Tibial nerve (tissue), 4 donors: ENCODE results near the gene AMIGO3. TPM values are rescaled to one million over a fixed set of nuclear protein-coding genes. Genes with fewer than 3 reads are reported as not detected.
"Not testable (repeated sequence)": the region's sequence is repeated elsewhere in the genome, so short reads cannot be mapped to it uniquely, and the experiment has no call there.

ENCODE experiments used
- DNase-seq, 2 donors: peaks; one replicate each; pipeline ENCODE4 v3.0.0-alpha.2; 2019; ENCODE audit warnings: low spot score in 2 of 2
- H3K27ac ChIP-seq, 4 donors: fragments of 200-600 bp; sonication (generic) in 3 of 4; one replicate each; pipeline ENCODE4 v1.5.1; 2017 to 2019; ENCODE audit warnings: mild to moderate bottlenecking in 1 of 4
- H3K27me3 ChIP-seq, 2 donors: fragments of 200-600 bp; sonication (generic) in 1 of 2; one replicate each; pipeline versions ENCODE4 v1.5.1 to v1.6.0; 2017 to 2019
- H3K36me3 ChIP-seq, 3 donors: fragments of 200-600 bp; sonication (generic); one replicate each; pipeline ENCODE4 v1.5.1; 2018 to 2019
- H3K4me1 ChIP-seq, 4 donors: fragments of 200-600 bp; sonication (generic) in 3 of 4; one replicate each; pipeline ENCODE4 v1.5.1; 2017 to 2019
- H3K4me3 ChIP-seq, 4 donors: fragments of 200-600 bp; sonication (generic) in 3 of 4; one replicate each; pipeline ENCODE4 v1.5.1; 2017 to 2019; ENCODE audit warnings: mild to moderate bottlenecking in 1 of 4, moderate library complexity in 1 of 4
- H3K9me3 ChIP-seq, 4 donors: fragments of 200-600 bp; sonication (generic) in 3 of 4; one replicate each; pipeline ENCODE4 v1.5.1; 2017 to 2019
- CTCF ChIP-seq, 5 experiments: fragments of 200-600 bp in 3 of 5; fragments of 450-650 bp in 2 of 5; sonication (generic) in 3 of 5; IDR thresholded peaks; one replicate each; pipeline ENCODE4 v1.5.1; 2016 to 2019; ENCODE audit warnings: antibody characterized with exemption in 5 of 5, mild to moderate bottlenecking in 3 of 5, moderate library complexity in 2 of 5
- EP300 ChIP-seq, 2 donors: sonication (generic); formaldehyde crosslinking; IDR thresholded peaks; one replicate each; pipeline ENCODE4 v1.6.1; 2017; ENCODE audit warnings: antibody characterized with exemption in 2 of 2, mild to moderate bottlenecking in 1 of 2
- POLR2A ChIP-seq, 2 donors: fragments of 450-650 bp; IDR thresholded peaks; one replicate each; pipeline ENCODE4 v1.6.1; 2017; ENCODE audit warnings: antibody characterized with exemption in 2 of 2, mild to moderate bottlenecking in 2 of 2, moderate library complexity in 2 of 2
- WGBS, 2 donors: methylation state at CpG; one replicate each; pipeline ENCODE4 v1.1.5; 2018; 5-methylcytosine and 5-hydroxymethylcytosine counted together
- total RNA-seq, 4 donors: library from RNA; depleted of rRNA; stranded (reverse); fragments of >200 nt; gene quantifications; one replicate each; pipeline ENCODE4 v1.1.0, GENCODE V29; 2016

The AMIGO3 gene
- total RNA-seq, 4 donors from 2014 or later: 2.1 to 4.2 TPM; not detected in 2

- not testable (repeated sequence) for H3K27ac ChIP-seq, DNase-seq, H3K36me3 ChIP-seq, H3K9me3 ChIP-seq
- Histone ChIP-seq H3K4me3 (peak overlapping the region in 1 of 4 donors; percentile 95), H3K4me1 (peaks cover 0 to 53% (median 13%) of the 10 kb centered on the region in 4 donors), H3K27me3 (peaks cover 0 to 14% of the 10 kb centered on the region in 2 donors)
- WGBS, 2 donors: 82 to 96% methylated on average over 3 of the region's 3 CpGs
Measured at GRCh38 chr3:49690856-49691255, 28.6 kb downstream of the AMIGO3 start.

DNA sequence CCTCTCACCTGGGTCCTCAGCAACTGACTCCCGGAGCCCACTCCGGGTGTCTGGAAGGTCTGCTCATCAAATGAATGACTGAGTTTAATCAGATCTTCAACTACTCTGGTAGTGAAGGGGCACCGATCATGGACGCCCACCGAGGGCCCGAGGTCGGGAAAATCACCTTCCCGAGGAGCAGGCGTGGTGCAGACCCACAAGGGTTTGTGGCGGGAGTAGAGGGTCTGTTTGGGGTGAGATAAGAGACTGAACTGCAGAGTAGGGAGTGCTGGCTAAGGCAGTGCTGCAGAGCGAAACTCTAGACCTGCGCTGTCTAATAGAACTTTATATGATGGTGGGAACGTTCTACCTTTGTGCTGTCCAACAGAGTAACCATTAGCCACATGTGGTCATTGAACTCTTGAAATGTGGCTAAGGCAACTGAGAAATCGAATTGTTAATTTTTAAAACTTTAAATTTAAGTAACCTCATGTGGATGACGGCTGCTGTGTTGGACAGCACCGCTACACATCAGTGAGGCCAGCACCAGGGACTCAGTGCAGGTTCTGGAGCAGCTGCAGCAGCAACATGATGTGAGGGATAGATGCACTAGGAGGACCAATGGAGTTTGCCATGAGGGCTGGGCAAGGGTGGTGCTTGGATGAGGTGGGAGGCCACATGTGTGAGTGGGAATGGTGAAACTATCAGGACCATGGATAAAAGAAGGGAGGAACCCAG, 29.4 kb downstream of the AMIGO3 start:
- Histone ChIP-seq H3K27me3 (peaks cover 0 to 14% of the 10 kb centered on the region in 2 donors), H3K4me3 (peak overlapping the region; percentile 80 to 95 (median 86)), H3K4me1 (peaks cover 0 to 55% (median 13%) of the 10 kb centered on the region in 4 donors), H3K27ac (peak overlapping the region; percentile 63 to 84 (median 79))
- 8 to 19% methylated on average over 9 to 16 of the region's 16 CpGs for WGBS, 2 donors
- DNase-seq, H3K36me3 ChIP-seq, H3K9me3 ChIP-seq: not testable (repeated sequence)

- TF ChIP-seq EP300 (IDR thresholded peaks at IDR 0.05) (peak; percentile 61 to 84), POLR2A (IDR thresholded peaks at IDR 0.05) (no peak), CTCF (IDR thresholded peaks at IDR 0.05) (peak in 4 of 5 experiments; percentile 17 to 57 (median 24))
- 0 to 1% methylated on average over 23 to 39 of the region's 66 CpGs for WGBS, 2 donors
- Histone ChIP-seq H3K27ac (peak within 1 kb of the TSS; percentile 63 to 84 (median 79)), H3K4me3 (peak within 1 kb of the TSS; percentile 80 to 95 (median 86)), H3K4me1 (peaks cover 0 to 51% (median 13%) of the 10 kb centered on the region in 4 donors), H3K36me3 (peaks cover 0 to 13% (median 0%) of the 10 kb centered on the region in 3 donors), H3K9me3 (no peaks in the 10 kb centered on the region), H3K27me3 (peaks cover 0 to 14% of the 10 kb centered on the region in 2 donors)
- DNase-seq: peak; percentile 62 to 78
Measured at GRCh38 chr3:49689046-49689907, 30.2 kb downstream of the AMIGO3 start, which contains the start of the genes MST1 and RNF123. TSS of gene MST1 (minus strand) at chr3:49689474. CDS start at chr3:49688691, 783 bp downstream. TSS of gene RNF123 (plus strand) at chr3:49689557. CDS start at chr3:49691166, 1,609 bp downstream.

DNA sequence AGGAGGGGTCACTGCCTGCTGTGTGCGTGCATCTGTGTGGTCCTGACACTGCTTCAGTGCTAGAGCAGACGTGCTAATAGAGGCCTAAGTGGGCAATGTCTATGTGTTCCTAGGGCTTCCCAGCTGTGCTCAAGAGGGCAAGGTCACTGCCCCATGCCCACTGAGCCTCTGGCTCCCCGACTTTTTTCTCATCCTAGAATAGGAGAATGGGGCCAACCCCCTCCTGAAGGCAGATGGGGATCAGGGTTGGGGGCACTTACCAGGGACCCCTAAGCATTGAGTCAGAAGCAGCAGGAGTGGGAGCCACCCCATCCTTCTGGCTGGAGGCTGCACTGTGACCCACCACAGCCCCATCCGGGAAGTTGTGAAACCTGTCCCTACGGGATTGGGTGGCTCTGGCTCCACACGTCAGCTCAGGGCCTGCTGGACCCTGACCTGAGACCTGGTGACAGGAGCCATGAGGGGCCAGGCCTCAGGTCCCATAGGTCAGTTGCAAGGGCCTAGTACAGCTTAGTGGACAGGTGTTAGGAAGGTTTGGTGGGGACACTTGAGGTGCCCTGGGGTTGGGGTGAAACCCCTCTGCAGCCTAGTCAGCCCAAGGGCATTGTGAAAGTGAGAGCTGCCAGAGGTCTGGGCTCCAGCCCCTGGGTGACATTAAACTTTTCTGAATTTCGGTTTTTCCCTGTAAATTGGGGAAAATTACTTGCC, 31.0 kb downstream of the AMIGO3 start:
- H3K27ac ChIP-seq: peak overlapping the region; percentile 63 to 84 (median 79)
- peaks cover 0 to 14% of the 10 kb centered on the region in 2 donors for H3K27me3 ChIP-seq
- WGBS, 2 donors: 68 to 70% methylated on average over 4 to 7 of the region's 7 CpGs
- H3K4me1 ChIP-seq: peaks cover 0 to 51% (median 13%) of the 10 kb centered on the region in 4 donors
- not testable (repeated sequence) for H3K9me3 ChIP-seq, DNase-seq
- H3K4me3 ChIP-seq: peak overlapping the region; percentile 80 to 95 (median 86)
- peaks cover 0 to 21% (median 0%) of the 10 kb centered on the region in 3 donors for H3K36me3 ChIP-seq

- H3K27ac ChIP-seq, H3K4me3 ChIP-seq, H3K9me3 ChIP-seq, DNase-seq: not testable (repeated sequence)
- Histone ChIP-seq H3K27me3 (peaks cover 0 to 14% of the 10 kb centered on the region in 2 donors), H3K4me1 (peaks cover 0 to 51% (median 13%) of the 10 kb centered on the region in 4 donors), H3K36me3 (peaks cover 0 to 32% (median 0%) of the 10 kb centered on the region in 3 donors)
- WGBS, 2 donors: 87 to 89% methylated on average over 6 to 9 of the region's 12 CpGs
Measured at GRCh38 chr3:49687424-49687795, 32.1 kb downstream of the AMIGO3 start.

GRCh38 chr3:49686769-49687423, 32.6 kb downstream of the AMIGO3 start:
- H3K27me3 ChIP-seq: peaks cover 0 to 14% of the 10 kb centered on the region in 2 donors
- not testable (repeated sequence) for H3K9me3 ChIP-seq, DNase-seq, H3K27ac ChIP-seq
- 8 to 14% methylated on average over 22 to 25 of the region's 44 CpGs for WGBS, 2 donors
- peak overlapping the region; percentile 7 to 25 (median 12) for H3K4me3 ChIP-seq
- peaks cover 0 to 49% (median 13%) of the 10 kb centered on the region in 4 donors for H3K4me1 ChIP-seq
- peaks cover 0 to 37% (median 0%) of the 10 kb centered on the region in 3 donors for H3K36me3 ChIP-seq

- not testable (repeated sequence) for DNase-seq, H3K27ac ChIP-seq, H3K9me3 ChIP-seq
- peaks cover 0 to 44% (median 12%) of the 10 kb centered on the region in 4 donors for H3K4me1 ChIP-seq
- H3K4me3 ChIP-seq: peak overlapping the region in 3 of 4 donors; percentile 11 to 25 (median 13)
- H3K36me3 ChIP-seq: peaks cover 0 to 42% (median 0%) of the 10 kb centered on the region in 3 donors
- H3K27me3 ChIP-seq: peaks cover 0 to 14% of the 10 kb centered on the region in 2 donors
- 0 to 2% methylated on average over 7 to 15 of the region's 29 CpGs for WGBS, 2 donors
Measured at GRCh38 chr3:49686346-49686745, 33.1 kb downstream of the AMIGO3 start.

- peaks cover 0 to 14% of the 10 kb centered on the region in 2 donors for H3K27me3 ChIP-seq
- H3K27ac ChIP-seq, DNase-seq, H3K9me3 ChIP-seq: not testable (repeated sequence)
- peaks cover 0 to 47% (median 0%) of the 10 kb centered on the region in 3 donors for H3K36me3 ChIP-seq
- peak overlapping the region in 1 of 4 donors; percentile 25 for H3K4me3 ChIP-seq
- WGBS, 2 donors: 25 to 73% methylated on average over 8 to 25 of the region's 36 CpGs
- peaks cover 0 to 39% (median 10%) of the 10 kb centered on the region in 4 donors for H3K4me1 ChIP-seq
Measured at GRCh38 chr3:49685846-49686245, 33.6 kb downstream of the AMIGO3 start.

DNA sequence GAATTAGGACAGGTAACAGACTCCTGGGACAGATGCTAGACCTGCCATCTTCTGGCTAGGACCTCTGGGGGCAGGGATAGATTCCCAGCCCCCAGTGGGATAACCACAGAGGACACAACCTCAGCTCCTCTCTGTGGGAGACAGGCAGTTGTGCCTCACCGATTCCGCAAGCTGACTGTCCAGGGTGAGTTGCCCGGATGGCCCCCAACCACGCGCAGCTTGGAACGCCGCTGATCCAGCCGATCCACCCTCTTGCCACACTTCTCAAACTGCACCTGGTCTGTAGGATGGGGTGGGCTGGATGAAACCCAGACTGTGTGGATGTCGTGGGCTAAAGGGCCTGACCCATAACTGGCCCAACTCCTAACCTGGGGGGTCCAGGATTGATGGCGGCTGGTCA, 34.4 kb downstream of the AMIGO3 start:
- not testable (repeated sequence) for DNase-seq, H3K9me3 ChIP-seq, H3K27ac ChIP-seq, H3K4me3 ChIP-seq
- Histone ChIP-seq H3K4me1 (peaks cover 0 to 31% (median 7%) of the 10 kb centered on the region in 4 donors), H3K36me3 (peaks cover 0 to 55% (median 2%) of the 10 kb centered on the region in 3 donors), H3K27me3 (peaks cover 0 to 14% of the 10 kb centered on the region in 2 donors)
- WGBS, 2 donors: 93 to 95% methylated on average over 9 to 10 of the region's 10 CpGs

- peaks cover 0 to 61% (median 8%) of the 10 kb centered on the region in 3 donors for H3K36me3 ChIP-seq
- H3K27ac ChIP-seq, H3K4me3 ChIP-seq, H3K9me3 ChIP-seq, DNase-seq: not testable (repeated sequence)
- peaks cover 0 to 27% (median 7%) of the 10 kb centered on the region in 4 donors for H3K4me1 ChIP-seq
- H3K27me3 ChIP-seq: peaks cover 0 to 14% of the 10 kb centered on the region in 2 donors
- whole genome bisulfite sequencing, 2 donors: 67 to 92% methylated on average over 2 of the region's 2 CpGs
Measured at GRCh38 chr3:49684453-49684852, 35.0 kb downstream of the AMIGO3 start.
